ENCODE results near the gene COL24A1.

COL24A1 gene

DNA sequence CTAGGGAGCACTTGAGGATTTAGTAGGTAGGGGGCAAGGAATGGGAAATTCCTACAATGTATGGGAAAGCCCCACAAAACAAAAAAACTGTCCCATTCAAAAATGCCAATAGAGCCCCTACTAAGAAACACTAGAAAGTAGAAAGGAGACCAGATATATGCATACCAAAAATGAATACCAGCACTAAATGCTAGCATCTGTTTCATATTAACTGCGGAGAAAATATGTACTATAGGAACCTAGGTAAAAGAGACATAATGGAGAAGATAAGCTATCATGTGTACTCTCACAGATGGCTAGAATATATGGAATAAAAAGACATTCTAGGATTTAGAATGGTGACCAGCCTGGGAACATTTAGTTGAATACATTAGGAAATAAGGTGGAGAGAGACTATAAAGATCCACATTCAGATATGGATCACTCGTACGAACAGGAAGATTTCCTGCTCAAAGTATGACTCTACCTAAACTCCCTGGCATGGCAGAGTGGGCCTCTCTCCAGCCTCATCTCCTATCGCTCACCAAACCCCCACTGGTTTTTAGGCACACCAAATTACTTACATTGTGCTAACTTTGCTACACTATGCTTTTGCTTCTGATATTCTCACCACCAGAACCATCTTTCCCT is 466.7 kb downstream of the COL24A1 start:
- H3K27ac ChIP-seq (ENCODE audit: poor library complexity, severe bottlenecking) = no peak overlapping the region
- TF ChIP-seq, protein P1, sequence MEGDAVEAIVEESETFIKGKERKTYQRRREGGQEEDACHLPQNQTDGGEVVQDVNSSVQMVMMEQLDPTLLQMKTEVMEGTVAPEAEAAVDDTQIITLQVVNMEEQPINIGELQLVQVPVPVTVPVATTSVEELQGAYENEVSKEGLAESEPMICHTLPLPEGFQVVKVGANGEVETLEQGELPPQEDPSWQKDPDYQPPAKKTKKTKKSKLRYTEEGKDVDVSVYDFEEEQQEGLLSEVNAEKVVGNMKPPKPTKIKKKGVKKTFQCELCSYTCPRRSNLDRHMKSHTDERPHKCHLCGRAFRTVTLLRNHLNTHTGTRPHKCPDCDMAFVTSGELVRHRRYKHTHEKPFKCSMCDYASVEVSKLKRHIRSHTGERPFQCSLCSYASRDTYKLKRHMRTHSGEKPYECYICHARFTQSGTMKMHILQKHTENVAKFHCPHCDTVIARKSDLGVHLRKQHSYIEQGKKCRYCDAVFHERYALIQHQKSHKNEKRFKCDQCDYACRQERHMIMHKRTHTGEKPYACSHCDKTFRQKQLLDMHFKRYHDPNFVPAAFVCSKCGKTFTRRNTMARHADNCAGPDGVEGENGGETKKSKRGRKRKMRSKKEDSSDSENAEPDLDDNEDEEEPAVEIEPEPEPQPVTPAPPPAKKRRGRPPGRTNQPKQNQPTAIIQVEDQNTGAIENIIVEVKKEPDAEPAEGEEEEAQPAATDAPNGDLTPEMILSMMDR (IDR thresholded peaks at IDR 0.05; ENCODE audit: poor library complexity, severe bottlenecking) = no peak
- H3K27me3 ChIP-seq (ENCODE audit: insufficient read depth, poor library complexity, severe bottlenecking) = no peaks in the 10 kb centered on the region
- peaks cover 27% of the 10 kb centered on the region for H3K36me3 ChIP-seq (ENCODE audit: low read depth)
- DNase-seq (ENCODE audit: low spot score) (no peak), ATAC-seq (ENCODE audit: low read depth) (no peak)
- H3K4me3 ChIP-seq (ENCODE audit: severe bottlenecking) = no peak overlapping the region
- peaks cover 3% of the 10 kb centered on the region for H3K4me1 ChIP-seq (ENCODE audit: insufficient read depth, poor library complexity, severe bottlenecking)
- no peaks in the 10 kb centered on the region for H3K9me3 ChIP-seq (ENCODE audit: severe bottlenecking)

DNA sequence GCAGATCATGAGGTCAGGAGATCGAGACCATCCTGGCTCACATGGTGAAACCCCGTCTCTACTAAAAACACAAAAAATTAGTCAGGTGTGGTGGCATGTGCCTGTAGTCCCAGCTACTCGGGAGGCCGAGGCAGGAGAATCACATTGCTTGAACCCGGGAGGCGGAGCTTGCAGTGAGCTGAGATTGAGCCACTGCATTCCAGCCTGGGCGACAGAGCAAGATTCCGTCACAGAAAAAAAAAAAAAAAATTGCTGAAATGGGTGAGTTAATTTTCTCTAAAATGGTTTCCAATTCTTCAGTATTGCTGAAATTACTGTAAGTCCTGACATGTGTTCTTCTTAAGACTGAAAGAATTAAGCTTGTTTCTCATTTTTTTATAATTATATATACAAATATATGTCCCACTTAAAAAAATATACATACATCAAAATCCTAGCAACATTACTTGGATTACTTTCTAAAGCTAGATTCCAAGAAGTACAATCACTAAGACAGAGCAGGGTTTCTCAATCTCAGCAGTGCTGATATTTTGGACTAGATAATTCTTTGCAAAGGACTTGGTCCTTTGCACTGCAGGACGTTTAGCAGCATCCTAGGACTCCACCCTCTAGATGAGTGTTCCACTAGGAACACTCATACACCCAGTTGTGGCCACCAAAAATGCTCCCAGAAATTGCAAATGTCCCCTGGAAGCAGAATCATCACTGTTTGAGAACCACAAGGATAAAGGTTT is 473.1 kb downstream of the COL24A1 start:
- H3K9me3 ChIP-seq (ENCODE audit: severe bottlenecking) = no peaks in the 10 kb centered on the region
- no peaks in the 10 kb centered on the region for H3K4me1 ChIP-seq (ENCODE audit: insufficient read depth, poor library complexity, severe bottlenecking)
- no peak overlapping the region for H3K4me3 ChIP-seq (ENCODE audit: severe bottlenecking)
- TF ChIP-seq, protein P1 (IDR thresholded peaks at IDR 0.05; ENCODE audit: poor library complexity, severe bottlenecking) = no peak
- ATAC-seq (ENCODE audit: low read depth) (no peak), DNase-seq (ENCODE audit: low spot score) (no peak)
- no peak overlapping the region for H3K27ac ChIP-seq (ENCODE audit: poor library complexity, severe bottlenecking)
- H3K36me3 ChIP-seq (ENCODE audit: low read depth) = peaks cover 36% of the 10 kb centered on the region
- no peaks in the 10 kb centered on the region for H3K27me3 ChIP-seq (ENCODE audit: insufficient read depth, poor library complexity, severe bottlenecking)

DNA sequence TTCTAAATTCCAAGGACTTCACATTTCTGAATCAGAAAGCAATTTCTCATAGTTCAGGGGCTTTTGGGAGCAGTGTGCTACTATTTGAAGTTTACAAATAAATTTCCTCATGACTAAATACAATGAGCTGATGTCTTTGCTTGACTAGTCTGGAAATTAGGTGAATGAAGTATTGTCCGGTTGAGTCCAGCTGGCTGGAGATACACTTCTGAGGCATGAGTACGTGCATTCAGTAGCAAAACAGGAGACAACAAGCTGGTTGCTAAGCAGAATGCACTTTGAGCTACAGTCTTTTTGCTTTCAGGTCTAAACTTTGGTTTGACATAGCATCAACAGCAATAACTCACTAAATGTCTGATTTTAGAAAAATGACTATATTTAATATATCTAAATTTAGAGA is 475.5 kb downstream of the COL24A1 start:
- ATAC-seq (ENCODE audit: low read depth) (no peak), DNase-seq (ENCODE audit: low spot score) (no peak)
- H3K36me3 ChIP-seq (ENCODE audit: low read depth) = peaks cover 49% of the 10 kb centered on the region
- H3K27me3 ChIP-seq (ENCODE audit: insufficient read depth, poor library complexity, severe bottlenecking) = no peaks in the 10 kb centered on the region
- no peaks in the 10 kb centered on the region for H3K9me3 ChIP-seq (ENCODE audit: severe bottlenecking)
- H3K27ac ChIP-seq (ENCODE audit: poor library complexity, severe bottlenecking) = no peak overlapping the region
- TF ChIP-seq, protein P1 (IDR thresholded peaks at IDR 0.05; ENCODE audit: poor library complexity, severe bottlenecking) = no peak
- H3K4me1 ChIP-seq (ENCODE audit: insufficient read depth, poor library complexity, severe bottlenecking) = no peaks in the 10 kb centered on the region
- no peak overlapping the region for H3K4me3 ChIP-seq (ENCODE audit: severe bottlenecking)
